A673 (cell line): Measurements from ENCODE around the gene BCL2. TPM values are rescaled to one million over a fixed set of nuclear protein-coding genes. Genes with fewer than 3 reads are reported as not detected.

Experiments used
- BruUV-seq: library from RNA; stranded (reverse); fragments of 400-500 nt; replicated peaks from 2 replicates; lab custom pipeline; 2021; lab: Mats Ljungman, UMichigan
- CTCF ChIA-PET: fragments of 300-600 bp; sonication (Branson Sonifier 250); formaldehyde crosslinking; loops from one replicate; lab custom pipeline; 2022; ENCODE audit warnings: antibody characterized with exemption; lab: Charles Lee
- POLR2A ChIA-PET: fragments of 300-600 bp; sonication (Branson Sonifier 250); formaldehyde crosslinking; loops from one replicate; lab custom pipeline; 2022; ENCODE audit warnings: antibody characterized with exemption; ENCODE audit not compliant: low non-redundant PET; lab: Charles Lee
- DNase-seq: peaks from one replicate; pipeline ENCODE4 v3.0.0-alpha.2; 2015; ENCODE audit warnings: low spot score
- H3K27ac ChIP-seq: fragments of 200-600 bp; sonication (generic); 2 replicates; pipeline ENCODE4 v1.5.1; 2016; ENCODE audit warnings: mixed run types, low read depth, mild to moderate bottlenecking, mixed read lengths, antibody characterized with exemption, low read length; ENCODE audit not compliant: poor library complexity, severe bottlenecking
- H3K27me3 ChIP-seq: fragments of 200-600 bp; sonication (generic); replicated peaks from 2 replicates; pipeline ENCODE4 v1.6.1; 2017; ENCODE audit warnings: mixed run types, low read depth, mild to moderate bottlenecking, mixed read lengths, antibody characterized with exemption, low read length; ENCODE audit not compliant: insufficient read depth, poor library complexity
- H3K36me3 ChIP-seq: fragments of 200-600 bp; sonication (generic); 2 replicates; pipeline ENCODE4 v1.6.1; 2016; ENCODE audit warnings: mixed run types, mild to moderate bottlenecking, mixed read lengths, antibody characterized with exemption, low read length; ENCODE audit not compliant: insufficient read depth, poor library complexity, severe bottlenecking
- H3K4me1 ChIP-seq: fragments of 200-600 bp; sonication (generic); 2 replicates; pipeline ENCODE4 v1.6.1; 2017; ENCODE audit warnings: mixed run types, mild to moderate bottlenecking, mixed read lengths, antibody characterized with exemption, low read length; ENCODE audit not compliant: insufficient read depth, poor library complexity, severe bottlenecking
- H3K4me3 ChIP-seq: fragments of 200-600 bp; sonication (generic); 2 replicates; pipeline ENCODE4 v1.5.1; 2016; ENCODE audit warnings: low read depth, mixed run types, mild to moderate bottlenecking, mixed read lengths, low read length; ENCODE audit not compliant: poor library complexity, severe bottlenecking
- H3K9me3 ChIP-seq: fragments of 200-600 bp; sonication (generic); 2 replicates; pipeline ENCODE4 v1.6.1; 2016; ENCODE audit warnings: mixed run types, low read depth, mild to moderate bottlenecking, mixed read lengths, antibody characterized with exemption, low read length; ENCODE audit not compliant: poor library complexity, severe bottlenecking
- CTCF ChIP-seq: fragments of 300-800, 200-600 bp; sonication (generic); conservative IDR thresholded peaks from 2 replicates; pipeline ENCODE4 v1.5.1; 2017; ENCODE audit warnings: low read depth, mild to moderate bottlenecking, antibody characterized with exemption, low read length, moderate library complexity, mixed read lengths
- EZH2 ChIP-seq: fragments of 200-600 bp; sonication (generic); IDR thresholded peaks from 2 replicates; pipeline ENCODE4 v1.6.1; 2017; ENCODE audit warnings: borderline replicate concordance, low read depth, mild to moderate bottlenecking, mixed read lengths, antibody characterized with exemption, low read length; ENCODE audit not compliant: poor library complexity, severe bottlenecking
- intact Hi-C: fragments of 100-400 bp; cut with micrococcal nuclease; formaldehyde crosslinking; loops from one replicate; pipeline ENCODE4 v1.10.0; 2022; ENCODE audit not compliant: unreplicated experiment
- total RNA-seq: library from RNA; stranded (reverse); gene quantifications from 2 replicates; pipeline ENCODE4 v1.2.3, GENCODE V29; 2021

Gene BCL2
- total RNA-seq, 1 experiment from 2014 or later: 24.9 TPM

DNA sequence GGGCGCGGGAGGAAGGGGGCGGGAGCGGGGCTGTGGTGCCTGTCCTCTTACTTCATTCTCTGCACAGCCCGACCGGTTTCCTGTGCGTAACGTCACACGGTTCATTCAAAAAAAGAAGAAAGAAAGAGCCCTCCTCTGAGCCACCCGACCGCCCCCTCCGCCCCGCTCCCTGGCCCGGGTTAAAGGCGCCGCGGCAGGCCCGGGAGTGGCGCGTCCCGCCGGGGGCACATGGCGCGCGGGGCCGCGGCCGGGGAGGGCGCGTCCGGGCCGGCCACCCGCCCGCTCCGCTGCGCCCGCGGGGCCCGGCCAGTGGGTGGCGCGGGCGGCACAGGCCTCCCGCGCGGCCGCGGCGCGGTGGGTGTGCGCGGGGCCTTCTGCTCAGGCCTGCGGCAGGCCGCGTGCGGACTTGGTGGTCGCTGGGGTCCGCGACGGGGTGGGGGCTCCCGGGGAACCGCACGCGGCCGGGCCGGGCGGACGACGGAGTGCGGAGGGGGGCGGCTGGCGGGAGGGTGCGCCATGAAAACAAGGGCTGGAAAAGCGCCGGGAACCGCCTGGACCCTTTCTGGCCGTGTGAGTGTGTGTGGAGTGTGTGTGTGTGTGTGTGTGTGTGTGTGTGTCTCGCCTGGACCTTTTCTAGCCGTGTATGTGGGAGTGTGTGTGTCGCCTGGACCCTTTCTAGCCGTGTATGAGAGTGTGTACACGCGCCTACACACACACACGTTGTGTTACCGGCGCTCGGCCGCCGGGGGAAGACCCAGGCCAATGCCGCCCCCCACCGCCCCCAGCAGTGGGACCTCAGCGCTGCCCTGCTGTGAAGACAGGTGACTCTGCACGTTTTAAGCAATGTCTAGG, 780 bp upstream of the BCL2 start:
- ChIA-PET POLR2A (no interaction called here), CTCF (interaction anchor here (1.0 kb wide), 1 partner anchor 185 kb away, joined by 3 read pairs; no protein-coding TSS in a partner anchor)
- BruUV-seq: TSS peak; percentile 66
- H3K27me3 ChIP-seq: no peaks in the 10 kb centered on the region
- H3K9me3 ChIP-seq: no peaks in the 10 kb centered on the region
- H3K4me3 ChIP-seq: peak overlapping the region; percentile 74
- TF ChIP-seq CTCF: no peak
- no peak for TF ChIP-seq EZH2
- H3K27ac ChIP-seq: peak overlapping the region; percentile 89
- H3K36me3 ChIP-seq: no peaks in the 10 kb centered on the region
- intact Hi-C loops: loop anchor here (2.0 to 5.0 kb wide), 2 partner anchors 117 to 202 kb away; no protein-coding TSS in a partner anchor
- H3K4me1 ChIP-seq: peaks cover 30% of the 10 kb centered on the region
- peak; percentile 92 for DNase-seq

DNA sequence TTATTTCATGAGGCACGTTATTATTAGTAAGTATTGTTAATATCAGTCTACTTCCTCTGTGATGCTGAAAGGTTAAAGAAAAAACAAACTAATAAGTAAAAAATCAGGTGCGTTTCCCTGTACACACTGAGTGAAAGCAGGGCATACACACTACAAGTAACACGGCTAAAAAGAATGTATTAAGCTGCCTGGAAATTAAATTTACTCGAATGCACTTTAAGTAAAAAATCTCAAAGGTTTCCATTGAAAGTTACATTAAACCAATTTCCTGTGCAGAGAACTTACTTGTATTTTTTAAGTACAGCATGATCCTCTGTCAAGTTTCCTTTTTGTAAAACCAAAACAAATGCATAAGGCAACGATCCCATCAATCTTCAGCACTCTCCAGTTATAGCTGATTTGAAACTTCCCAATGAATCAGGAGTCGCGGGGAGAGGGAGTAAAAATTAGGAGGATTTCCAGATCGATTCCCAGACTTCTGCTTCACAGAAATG, 633 bp downstream of the BCL2 start:
- TF ChIP-seq EZH2 (no peak), CTCF (no peak)
- H3K36me3 ChIP-seq: no peaks in the 10 kb centered on the region
- no peaks in the 10 kb centered on the region for H3K27me3 ChIP-seq
- peaks cover 30% of the 10 kb centered on the region for H3K4me1 ChIP-seq
- intact Hi-C loops: no loop called here
- ChIA-PET CTCF (interaction anchor here (0.7 kb wide), 1 partner anchor 46 kb away, joined by 4 read pairs; no protein-coding TSS in a partner anchor), POLR2A (no interaction called here)
- BruUV-seq: TSS peak; percentile 55
- no peak for DNase-seq
- peak overlapping the region; percentile 89 for H3K27ac ChIP-seq
- peak overlapping the region; percentile 74 for H3K4me3 ChIP-seq
- no peaks in the 10 kb centered on the region for H3K9me3 ChIP-seq

DNA sequence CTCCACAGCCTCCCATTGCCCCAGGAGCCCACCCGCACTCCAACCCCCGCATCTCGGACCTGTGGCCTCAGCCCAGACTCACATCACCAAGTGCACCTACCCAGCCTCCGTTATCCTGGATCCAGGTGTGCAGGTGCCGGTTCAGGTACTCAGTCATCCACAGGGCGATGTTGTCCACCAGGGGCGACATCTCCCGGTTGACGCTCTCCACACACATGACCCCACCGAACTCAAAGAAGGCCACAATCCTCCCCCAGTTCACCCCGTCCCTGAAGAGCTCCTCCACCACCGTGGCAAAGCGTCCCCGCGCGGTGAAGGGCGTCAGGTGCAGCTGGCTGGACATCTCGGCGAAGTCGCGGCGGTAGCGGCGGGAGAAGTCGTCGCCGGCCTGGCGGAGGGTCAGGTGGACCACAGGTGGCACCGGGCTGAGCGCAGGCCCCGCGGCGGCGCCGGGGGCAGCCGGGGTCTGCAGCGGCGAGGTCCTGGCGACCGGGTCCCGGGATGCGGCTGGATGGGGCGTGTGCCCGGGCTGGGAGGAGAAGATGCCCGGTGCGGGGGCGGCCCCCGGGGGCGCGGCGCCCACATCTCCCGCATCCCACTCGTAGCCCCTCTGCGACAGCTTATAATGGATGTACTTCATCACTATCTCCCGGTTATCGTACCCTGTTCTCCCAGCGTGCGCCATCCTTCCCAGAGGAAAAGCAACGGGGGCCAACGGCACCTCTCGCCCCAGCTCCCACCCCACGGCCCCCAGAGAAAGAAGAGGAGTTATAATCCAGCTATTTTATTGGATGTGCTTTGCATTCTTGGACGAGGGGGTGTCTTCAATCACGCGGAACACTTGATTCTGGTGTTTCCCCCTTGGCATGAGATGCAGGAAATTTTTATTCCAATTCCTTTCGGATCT, 1.3 kb downstream of the BCL2 start:
- POLR2A ChIA-PET: no interaction called here
- H3K9me3 ChIP-seq: no peaks in the 10 kb centered on the region
- TF ChIP-seq CTCF: peak; percentile 74
- no peak for TF ChIP-seq EZH2
- H3K4me1 ChIP-seq: peaks cover 27% of the 10 kb centered on the region
- H3K27me3 ChIP-seq: no peaks in the 10 kb centered on the region
- DNase-seq: peak; percentile 74
- H3K4me3 ChIP-seq: peak overlapping the region; percentile 74
- intact Hi-C loops: loop anchor here (2.0 kb wide), 1 partner anchor 187 kb away; no protein-coding TSS in a partner anchor
- no TSS peak for BruUV-seq
- H3K27ac ChIP-seq: peak overlapping the region; percentile 89
- no peaks in the 10 kb centered on the region for H3K36me3 ChIP-seq
- CTCF ChIA-PET: interaction anchor here (0.6 to 2.2 kb wide), 6 partner anchors 20 to 305 kb away, joined by 3 to 10 read pairs (median 3); no protein-coding TSS in a partner anchor
